GM21576 (cell line): ENCODE results near the gene RBM15.

Source experiments
- ATAC-seq: cut with Tn5 transposase; IDR thresholded peaks from one replicate; pipeline ENCODE4 v1.9.1; 2021; ENCODE audit warnings: mild to moderate bottlenecking, moderate library complexity; ENCODE audit not compliant: unreplicated experiment

The RBM15 gene

DNA sequence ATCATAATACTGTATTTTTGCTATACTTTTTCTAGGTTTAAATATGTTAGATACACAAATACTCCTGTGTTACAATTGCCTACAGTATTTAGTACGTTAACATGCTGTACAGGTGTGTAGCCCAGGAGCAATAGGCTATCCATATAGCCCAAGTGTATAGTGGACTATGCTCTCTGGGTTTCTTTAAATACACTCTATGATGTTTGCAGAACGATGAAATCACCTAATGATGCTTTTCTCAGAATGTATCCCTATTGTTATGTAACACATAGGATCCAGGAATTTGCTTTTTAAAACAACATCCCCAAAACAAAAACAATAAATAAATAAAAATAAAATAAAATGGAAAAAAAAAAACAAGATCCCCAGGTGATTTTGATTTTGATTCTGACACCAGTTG lies 18.1 kb upstream of the RBM15 start:
- no peak for ATAC-seq

DNA sequence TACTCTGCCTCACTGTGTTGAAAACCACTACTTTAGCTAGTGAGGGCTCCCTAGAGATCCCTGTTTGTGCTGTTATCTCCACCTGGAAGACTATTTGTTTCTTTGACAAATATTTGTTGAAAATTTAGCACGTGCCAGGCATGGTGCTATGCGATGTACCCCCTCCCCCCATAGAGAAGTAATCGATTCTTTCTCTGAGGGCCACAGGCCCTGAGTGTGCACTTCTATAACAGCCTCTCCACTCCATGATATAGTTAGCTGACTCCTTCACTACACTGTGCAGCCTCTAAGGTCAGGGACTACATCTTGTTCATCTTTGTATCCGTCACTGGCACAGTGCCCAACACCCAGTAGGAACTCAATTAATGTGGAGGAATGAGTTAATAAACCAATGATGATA lies 17.3 kb upstream of the RBM15 start:
- no peak for ATAC-seq

- no peak for ATAC-seq
These were observed 14.5 kb upstream of the RBM15 start for GRCh38 chr1:110324667-110325066.

GRCh38 chr1:110326826-110327225 lies 12.4 kb upstream of the RBM15 start:
- ATAC-seq = no peak

DNA sequence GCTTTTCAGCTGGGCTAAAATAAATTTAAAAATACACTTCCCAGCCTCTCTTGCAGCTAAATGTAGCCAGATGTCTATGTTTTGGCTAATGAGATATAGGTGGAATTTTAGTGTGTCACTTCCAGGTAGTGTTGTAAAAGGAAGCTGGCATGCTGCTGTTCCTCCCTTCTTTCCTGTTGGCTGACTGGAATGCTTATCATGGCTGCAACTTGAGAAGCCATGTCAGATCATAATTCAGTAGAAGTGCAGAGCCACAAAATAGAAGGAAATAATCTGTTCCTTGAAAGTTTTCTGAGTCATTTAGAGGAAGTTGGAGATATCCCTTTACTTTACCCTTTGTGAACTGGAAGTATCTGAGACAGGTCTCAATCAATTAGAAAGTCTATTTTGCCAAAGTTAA lies 10.9 kb upstream of the RBM15 start:
- no peak for ATAC-seq

DNA sequence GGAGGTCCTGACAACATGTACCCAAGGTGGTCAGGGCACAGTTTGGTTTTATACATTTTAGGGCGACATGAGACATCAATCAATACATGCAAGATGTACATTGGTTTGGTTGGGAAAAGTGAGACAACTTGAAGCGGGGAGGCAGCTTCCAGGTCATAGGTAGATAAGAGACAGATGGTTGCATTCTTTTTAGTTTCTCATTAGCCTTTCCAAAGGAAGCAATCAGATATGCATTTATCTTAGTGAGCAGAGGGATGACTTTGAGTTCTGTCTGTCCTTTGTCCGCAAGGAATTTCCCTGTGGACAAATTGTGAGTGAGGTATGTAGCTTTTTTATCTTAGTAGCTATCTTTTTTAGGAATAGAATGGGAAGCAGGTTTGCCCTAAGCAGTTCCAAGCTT lies 10.5 kb upstream of the RBM15 start:
- ATAC-seq = no peak

DNA sequence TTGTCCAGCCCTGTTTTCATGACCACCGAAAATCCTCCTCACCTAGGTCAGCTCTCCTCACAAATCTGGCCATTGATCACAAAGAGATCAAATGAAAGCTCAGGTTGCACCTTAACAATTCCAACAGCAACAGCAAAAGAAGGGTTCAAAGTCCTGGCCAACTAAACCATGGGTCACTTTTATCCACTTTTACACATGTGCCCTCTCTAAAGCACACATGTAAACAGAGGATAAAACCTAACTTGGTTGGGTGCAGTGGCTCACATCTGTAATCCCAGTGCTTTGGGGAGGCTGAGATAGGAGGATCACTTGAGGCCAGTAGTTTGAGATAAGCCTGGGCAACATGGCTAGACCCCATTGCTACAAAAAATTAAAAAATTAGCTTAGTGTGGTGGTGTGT lies 3.9 kb upstream of the RBM15 start:
- no peak for ATAC-seq

DNA sequence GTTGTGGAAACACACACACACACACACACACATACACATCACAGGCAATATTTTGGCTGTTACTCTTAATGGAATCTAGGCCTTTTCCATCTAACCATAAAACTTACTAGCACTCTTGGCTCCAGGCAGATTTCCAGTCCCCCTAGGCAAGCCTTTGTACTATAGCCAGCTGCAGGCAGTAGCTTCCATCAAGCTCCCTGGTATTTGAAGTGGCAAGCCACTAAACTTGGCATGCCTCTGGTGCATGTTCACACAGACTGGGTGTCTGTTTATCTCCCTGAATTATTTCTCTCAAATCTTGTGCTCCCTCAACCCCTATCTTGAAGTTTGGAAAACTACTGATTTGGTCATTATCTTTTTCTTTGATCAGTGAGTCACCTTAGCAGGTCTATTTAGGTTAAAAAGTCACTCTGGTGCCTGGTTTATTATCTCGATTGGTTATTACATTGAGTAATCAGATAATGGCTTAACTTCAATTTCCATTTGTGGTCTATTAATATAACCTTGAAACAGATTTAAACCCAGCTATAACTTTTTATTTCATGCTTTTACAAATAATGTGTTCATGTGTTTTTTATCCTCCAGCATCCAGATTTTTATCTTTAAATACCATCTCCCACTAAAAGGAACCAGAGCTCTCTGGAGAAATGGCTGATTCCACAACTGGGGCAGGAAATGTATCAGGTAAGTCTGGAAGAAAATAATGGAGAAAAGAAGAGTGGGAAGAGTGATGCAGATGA lies 2.7 kb upstream of the RBM15 start:
- no peak for ATAC-seq

DNA sequence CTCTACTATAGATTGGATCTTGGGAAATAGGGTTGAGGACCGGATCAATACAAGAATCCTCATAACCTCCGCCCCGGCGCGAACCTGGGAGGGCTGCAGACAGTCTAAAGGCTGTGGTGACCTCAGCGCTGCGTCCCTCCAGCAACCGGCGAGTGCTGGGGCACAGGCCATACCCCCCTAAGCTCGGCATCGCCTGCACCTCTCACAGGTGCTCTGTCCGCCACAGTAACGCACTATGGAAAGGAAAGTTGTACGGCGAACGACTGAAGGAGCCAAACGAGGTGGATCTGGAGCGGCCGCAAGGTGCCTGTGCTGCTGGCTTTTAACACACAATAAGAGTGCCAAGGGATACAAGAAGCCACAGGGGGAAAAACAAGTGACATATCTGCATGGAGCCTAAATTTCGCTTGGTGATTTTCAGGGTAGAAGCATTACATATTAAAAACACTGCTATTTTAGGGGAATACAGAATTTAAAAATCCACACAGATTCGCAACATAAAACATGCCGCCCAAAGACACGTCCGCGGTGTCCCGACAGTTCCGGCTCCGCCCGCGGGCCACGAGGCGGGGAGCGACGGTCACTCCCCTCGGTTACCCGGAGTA lies 1.4 kb upstream of the RBM15 start:
- no peak for ATAC-seq

DNA sequence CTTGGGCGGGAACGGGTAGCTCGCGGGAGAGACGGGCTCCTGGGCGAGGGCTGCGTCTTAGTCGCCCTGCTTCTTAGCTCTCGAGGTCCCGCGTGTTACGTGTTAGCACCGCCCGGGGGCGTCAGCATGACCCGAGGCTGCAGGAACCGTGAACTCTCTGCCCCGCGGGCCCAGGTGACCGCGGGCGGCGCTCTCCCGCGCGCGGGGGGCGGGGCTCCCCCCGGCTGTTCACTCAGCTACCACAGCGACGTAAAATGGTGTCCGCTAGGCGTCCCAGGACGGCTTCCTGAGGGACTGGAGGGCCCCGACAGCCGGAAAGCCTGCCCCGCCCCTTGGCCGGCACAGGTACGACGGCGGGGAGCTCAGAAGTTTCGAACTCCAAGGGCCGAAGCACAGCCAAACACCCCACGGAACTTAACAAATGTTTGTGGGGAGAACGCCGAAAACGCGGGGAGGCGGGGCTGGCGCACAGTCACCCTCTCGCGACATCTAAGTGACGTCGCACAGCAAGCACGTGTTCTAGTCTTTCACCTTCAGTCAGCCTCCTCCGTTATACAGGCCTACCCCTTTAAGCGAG lies 780 bp upstream of the RBM15 start:
- peak; percentile 68 for ATAC-seq

DNA sequence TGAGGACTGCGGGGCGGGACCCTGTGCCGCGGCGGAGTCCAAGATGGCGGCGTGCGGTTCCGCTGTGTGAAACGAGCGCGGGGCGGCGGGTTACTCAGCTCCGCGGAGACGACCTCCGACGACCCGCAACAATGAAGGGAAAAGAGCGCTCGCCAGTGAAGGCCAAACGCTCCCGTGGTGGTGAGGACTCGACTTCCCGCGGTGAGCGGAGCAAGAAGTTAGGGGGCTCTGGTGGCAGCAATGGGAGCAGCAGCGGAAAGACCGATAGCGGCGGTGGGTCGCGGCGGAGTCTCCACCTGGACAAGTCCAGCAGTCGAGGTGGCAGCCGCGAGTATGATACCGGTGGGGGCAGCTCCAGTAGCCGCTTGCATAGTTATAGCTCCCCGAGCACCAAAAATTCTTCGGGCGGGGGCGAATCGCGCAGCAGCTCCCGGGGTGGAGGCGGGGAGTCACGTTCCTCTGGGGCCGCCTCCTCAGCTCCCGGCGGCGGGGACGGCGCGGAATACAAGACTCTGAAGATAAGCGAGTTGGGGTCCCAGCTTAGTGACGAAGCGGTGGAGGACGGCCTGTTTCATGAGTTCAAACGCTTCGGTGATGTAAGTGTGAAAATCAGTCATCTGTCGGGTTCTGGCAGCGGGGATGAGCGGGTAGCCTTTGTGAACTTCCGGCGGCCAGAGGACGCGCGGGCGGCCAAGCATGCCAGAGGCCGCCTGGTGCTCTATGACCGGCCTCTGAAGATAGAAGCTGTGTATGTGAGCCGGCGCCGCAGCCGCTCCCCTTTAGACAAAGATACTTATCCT lies 430 bp downstream of the RBM15 start:
- no peak for ATAC-seq

GRCh38 chr1:110340207-110340468 lies 961 bp downstream of the RBM15 start:
- no peak for ATAC-seq

DNA sequence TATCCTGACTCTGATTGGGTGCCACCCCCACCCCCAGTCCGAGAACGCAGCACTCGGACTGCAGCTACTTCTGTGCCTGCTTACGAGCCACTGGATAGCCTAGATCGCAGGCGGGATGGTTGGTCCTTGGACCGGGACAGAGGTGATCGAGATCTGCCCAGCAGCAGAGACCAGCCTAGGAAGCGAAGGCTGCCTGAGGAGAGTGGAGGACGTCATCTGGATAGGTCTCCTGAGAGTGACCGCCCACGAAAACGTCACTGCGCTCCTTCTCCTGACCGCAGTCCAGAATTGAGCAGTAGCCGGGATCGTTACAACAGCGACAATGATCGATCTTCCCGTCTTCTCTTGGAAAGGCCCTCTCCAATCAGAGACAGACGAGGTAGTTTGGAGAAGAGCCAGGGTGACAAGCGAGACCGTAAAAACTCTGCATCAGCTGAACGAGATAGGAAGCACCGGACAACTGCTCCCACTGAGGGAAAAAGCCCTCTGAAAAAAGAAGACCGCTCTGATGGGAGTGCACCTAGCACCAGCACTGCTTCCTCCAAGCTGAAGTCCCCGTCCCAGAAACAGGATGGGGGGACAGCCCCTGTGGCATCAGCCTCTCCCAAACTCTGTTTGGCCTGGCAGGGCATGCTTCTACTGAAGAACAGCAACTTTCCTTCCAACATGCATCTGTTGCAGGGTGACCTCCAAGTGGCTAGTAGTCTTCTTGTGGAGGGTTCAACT lies 2.1 kb downstream of the RBM15 start:
- ATAC-seq = no peak

- ATAC-seq = no peak
These were observed 2.7 kb downstream of the RBM15 start for GRCh38 chr1:110341872-110342331.

DNA sequence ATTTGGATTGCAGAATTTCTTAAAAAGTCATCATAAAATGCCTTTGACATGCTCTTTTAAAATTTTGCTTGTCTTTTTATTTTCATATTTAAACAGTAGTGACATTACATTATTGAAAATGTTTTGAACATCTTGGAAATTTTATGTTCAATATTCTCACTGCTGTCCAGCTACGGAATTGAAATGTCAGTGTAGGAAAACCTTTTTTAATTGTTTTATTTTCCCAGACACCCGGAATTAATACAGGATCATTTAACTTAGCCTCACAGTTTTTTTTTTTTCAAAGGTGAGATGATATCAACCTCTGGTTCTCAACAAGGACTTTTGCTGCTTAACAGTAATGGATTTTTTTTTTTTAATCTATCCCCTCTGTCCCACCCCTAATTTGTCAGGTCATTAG lies 4.1 kb downstream of the RBM15 start:
- ATAC-seq = no peak

- ATAC-seq = no peak
These were observed 5.0 kb downstream of the RBM15 start for GRCh38 chr1:110344152-110344551.

DNA sequence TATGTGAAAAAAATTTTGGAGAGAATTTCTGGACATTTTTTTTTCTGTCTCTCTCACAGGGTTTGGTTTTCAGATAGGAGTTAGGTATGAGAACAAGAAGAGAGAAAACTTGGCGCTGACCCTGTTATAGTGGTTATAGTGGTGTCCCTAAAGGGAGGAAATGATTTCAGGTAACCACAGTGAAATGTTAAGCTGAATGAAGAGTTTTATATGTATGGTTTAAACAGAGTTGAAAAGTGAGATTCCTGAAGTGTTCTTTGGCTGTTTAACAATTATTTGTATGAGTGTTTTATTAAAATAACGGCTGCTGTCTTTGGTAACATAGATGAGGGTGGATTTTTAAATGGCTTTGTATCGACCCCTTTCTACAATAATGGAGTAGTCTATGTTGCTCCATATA lies 6.3 kb downstream of the RBM15 start:
- no peak for ATAC-seq

- no peak for ATAC-seq
These were observed 7.5 kb downstream of the RBM15 start for GRCh38 chr1:110346690-110347089.

DNA sequence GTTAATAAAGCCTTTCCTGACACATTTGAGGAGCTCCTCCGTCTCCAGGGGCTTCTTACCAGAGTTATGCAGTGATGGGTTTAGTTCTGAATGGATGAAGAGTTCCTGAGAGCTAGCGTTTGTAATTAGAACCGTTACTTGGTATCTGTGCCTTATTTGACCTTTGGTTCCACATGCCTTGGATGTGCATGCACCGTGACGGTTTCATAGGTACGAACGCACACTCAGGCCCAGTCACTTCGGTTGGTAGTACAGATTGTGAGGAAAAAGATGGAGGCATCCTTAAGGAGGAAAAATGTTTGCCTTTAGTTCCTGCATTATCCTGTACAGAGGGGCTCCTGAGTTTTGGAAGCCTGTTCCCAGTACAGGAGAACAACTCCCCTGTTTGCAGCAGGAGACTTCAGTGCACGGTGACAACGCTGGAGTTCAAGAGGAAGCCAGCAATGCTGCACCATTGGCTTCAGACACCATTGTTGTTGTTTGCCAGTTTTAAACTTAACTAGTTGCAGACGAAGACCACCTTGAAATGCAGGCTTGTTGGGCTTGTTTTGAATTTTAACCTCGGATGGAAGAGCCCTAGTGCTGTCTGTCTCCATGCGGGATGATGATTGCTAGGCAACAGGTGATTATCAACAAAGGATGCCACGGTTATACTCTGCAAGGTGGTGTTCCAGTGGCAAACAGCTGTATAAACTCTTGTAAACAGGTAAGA lies 8.2 kb downstream of the RBM15 start:
- no peak for ATAC-seq

DNA sequence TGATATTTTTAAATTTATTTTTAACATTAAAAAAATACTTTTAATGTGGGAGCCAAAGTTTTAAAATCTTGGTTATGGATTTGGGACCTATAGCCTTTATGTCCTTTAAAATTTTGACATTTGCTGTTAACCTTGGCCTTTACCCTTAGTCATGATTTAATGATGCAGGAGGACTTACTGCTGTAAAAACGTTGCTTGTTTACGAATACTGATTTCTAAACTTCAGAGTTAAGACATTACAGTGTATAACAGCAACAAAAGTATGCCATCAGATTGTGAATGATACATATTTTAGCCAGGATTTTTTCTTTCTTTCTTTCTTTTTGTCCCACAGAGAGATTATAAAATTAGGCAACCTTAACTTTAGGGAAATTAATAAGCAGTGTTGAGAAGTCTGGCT lies 8.9 kb downstream of the RBM15 start:
- no peak for ATAC-seq

DNA sequence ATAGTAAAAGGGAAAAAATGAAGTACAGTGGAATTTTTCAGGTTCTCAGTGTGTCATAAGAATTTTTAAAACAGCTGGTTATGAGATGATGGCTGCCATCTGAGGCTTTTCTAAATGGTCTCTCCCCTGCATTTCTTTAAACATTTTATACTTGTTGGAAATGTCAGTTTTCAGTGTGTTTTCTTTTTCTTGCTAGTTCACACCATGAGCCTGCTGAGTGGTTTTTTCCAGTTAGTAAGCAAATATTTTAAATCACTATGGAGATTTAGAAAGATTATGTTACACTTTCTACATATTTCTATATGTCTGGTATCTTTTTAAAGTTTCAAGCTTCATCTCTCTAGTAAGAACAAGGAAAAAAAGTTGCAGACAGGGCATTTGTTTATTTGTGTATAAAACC lies 9.6 kb downstream of the RBM15 start:
- no peak for ATAC-seq
